Bronchial epithelial cell (primary cell): ENCODE measurements around the gene NRF1. TPM values are rescaled to one million over a fixed set of nuclear protein-coding genes. Genes with fewer than 3 reads are reported as not detected.

Experiments
- DNase-seq: peaks from one replicate; pipeline ENCODE4 v3.0.0-alpha.2; 2010; ENCODE audit warnings: low read depth
- FAIRE-seq: peaks from 2 replicates; lab custom pipeline; 2011; peaks lifted over from hg19 to GRCh38; lab: Jason Lieb, UNC
- H3K27me3 ChIP-seq: 2 replicates; pipeline ENCODE4 v1.5.1; 2011; ENCODE audit warnings: low read length; ENCODE audit not compliant: control insufficient read depth, insufficient read depth
- H3K36me3 ChIP-seq: 2 replicates; pipeline ENCODE4 v1.5.1; 2011; ENCODE audit warnings: low read length; ENCODE audit not compliant: control insufficient read depth, insufficient read depth
- H3K4me3 ChIP-seq: 2 replicates; pipeline ENCODE4 v1.5.1; 2011; ENCODE audit warnings: mild to moderate bottlenecking, low read depth, low read length, control low read depth
- total RNA-seq: library from RNA; depleted of rRNA; stranded (reverse); fragments of >200 nt; gene quantifications from 2 replicates; pipeline ENCODE4 v1.2.1, GENCODE V29; 2014
- TF ChIP-seq, protein P1 (sequence below): IDR thresholded peaks from 2 replicates; pipeline ENCODE4 v1.5.1; 2011; ENCODE audit warnings: mild to moderate bottlenecking, moderate library complexity, low read length, control low read depth, inconsistent platforms; ENCODE audit not compliant: insufficient read depth, severe bottlenecking

Gene NRF1
- total RNA-seq, 1 donor from 2014 or later: 12.1 TPM

DNA sequence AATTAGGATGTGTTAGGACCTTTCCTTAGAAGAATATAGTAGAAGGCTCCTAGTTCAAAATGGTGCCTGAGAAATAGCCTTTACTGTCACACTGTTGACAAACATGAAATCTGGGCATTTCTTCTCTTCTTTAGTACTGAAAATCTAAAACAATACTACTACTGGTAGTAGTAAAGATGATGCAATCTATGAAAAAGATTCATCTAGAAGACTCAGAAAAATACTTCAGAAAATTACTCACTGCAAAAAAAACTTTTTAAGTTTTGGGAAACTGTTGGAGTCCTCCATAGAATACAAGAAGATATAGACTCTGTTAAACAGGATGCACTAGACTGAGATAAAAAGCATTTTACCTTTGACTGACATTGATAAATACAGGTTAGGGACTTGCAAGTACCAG, 67.1 kb downstream of the NRF1 start:
- no peak for FAIRE-seq

DNA sequence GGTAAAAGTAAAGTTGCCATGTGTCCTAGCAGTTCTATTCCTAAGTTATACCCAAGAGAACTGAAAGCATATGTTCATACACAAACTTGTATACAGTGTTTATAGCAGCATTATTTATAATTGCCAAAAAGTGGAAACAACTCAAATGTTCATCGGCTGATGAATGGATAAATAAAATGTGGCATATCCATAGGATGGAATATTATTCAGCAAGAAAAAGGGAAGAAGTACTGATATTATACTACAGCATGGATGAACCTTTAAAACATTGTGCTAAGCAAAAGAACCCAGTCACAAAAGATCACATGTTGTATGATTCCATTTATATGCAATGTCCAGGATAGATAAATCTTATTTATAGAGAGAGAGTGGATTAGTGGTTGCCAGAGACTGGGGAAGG, 68.9 kb downstream of the NRF1 start:
- DNase-seq: no peak
- no peak overlapping the region for H3K4me3 ChIP-seq
- H3K36me3 ChIP-seq: peaks cover 2% of the 10 kb centered on the region
- TF ChIP-seq, protein P1, sequence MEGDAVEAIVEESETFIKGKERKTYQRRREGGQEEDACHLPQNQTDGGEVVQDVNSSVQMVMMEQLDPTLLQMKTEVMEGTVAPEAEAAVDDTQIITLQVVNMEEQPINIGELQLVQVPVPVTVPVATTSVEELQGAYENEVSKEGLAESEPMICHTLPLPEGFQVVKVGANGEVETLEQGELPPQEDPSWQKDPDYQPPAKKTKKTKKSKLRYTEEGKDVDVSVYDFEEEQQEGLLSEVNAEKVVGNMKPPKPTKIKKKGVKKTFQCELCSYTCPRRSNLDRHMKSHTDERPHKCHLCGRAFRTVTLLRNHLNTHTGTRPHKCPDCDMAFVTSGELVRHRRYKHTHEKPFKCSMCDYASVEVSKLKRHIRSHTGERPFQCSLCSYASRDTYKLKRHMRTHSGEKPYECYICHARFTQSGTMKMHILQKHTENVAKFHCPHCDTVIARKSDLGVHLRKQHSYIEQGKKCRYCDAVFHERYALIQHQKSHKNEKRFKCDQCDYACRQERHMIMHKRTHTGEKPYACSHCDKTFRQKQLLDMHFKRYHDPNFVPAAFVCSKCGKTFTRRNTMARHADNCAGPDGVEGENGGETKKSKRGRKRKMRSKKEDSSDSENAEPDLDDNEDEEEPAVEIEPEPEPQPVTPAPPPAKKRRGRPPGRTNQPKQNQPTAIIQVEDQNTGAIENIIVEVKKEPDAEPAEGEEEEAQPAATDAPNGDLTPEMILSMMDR: no peak
- no peak for FAIRE-seq
- no peaks in the 10 kb centered on the region for H3K27me3 ChIP-seq

More for the DNA sequence above, 67.1 kb downstream of the NRF1 start:
- TF ChIP-seq, protein P1: no peak
- DNase-seq: no peak
- Histone ChIP-seq H3K4me3 (no peak overlapping the region), H3K27me3 (no peaks in the 10 kb centered on the region), H3K36me3 (peaks cover 2% of the 10 kb centered on the region)

DNA sequence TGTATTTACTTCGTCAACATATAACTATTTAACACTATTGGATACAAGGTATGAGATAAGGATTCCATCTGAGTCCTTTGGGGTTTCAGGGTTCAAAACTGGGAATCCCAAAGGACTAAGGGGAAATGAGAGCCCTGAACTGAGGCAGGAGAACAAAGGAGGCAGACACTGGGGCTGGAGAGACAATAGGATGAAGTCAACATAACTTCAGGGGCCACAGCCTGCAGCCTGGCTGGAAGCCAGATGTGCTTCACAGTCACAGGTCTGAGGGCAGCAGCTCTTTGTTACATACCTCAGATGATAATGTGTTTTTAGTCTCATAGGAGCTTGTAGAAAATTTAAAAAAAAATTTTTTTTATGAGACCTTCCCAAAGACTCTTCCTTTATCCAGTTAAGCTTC, 73.3 kb downstream of the NRF1 start:
- FAIRE-seq (no peak), DNase-seq (no peak)
- Histone ChIP-seq H3K4me3 (no peak overlapping the region), H3K36me3 (no peaks in the 10 kb centered on the region), H3K27me3 (no peaks in the 10 kb centered on the region)
- TF ChIP-seq, protein P1: no peak

DNA sequence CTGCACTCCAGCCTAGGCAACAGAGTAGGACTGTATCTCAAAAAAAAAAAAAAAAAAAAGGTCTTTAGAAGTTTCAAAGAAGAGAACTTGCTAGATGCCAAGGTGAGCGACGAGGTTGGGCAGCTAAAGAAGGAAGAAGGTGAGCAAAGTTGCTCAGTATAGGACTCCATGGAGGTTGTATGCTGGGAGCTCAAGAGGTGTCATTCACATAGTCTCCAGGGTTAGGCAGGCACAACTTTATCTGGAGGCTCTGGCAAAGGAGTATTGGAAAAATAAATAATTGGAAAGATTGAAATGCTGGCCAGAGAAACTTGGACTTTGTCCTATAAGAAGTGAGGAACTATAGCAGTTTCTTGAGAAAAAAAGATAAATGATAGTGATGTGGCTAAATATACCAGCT, 74.5 kb downstream of the NRF1 start:
- Histone ChIP-seq H3K27me3 (no peaks in the 10 kb centered on the region), H3K36me3 (no peaks in the 10 kb centered on the region), H3K4me3 (no peak overlapping the region)
- no peak for FAIRE-seq
- no peak for DNase-seq
- TF ChIP-seq, protein P1: no peak

DNA sequence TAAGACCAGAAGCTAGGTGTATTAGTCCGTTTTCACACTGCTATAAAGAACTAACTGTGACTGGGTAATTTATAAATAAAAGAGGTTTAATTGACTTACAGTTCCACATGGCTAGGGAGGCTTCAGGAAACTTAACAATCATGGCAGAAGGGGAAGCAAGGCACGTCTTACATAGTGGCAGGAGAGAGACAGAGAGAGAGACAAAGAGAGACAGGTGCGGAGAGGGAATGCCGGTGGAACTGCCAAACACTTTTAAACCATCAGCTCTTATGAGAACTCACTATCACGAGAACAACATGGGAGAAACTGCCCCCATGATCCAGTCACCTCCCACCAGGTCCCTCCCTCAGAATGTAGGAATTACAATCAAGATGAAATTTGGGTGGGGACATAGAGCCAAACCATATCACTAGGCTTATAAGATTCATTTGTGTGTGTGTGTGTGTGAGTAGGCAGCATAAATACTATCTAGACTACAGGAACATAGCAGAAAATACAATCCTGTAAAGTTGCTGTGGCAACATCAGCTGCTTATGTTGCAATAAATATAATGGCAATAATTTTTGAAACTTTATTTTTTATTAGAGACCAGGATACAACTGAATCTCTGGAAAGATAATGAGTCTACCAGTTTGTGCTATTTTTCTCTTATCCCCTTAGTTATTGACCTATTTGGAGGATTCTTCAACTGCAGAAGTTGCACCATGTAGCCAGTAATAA, 77.1 kb downstream of the NRF1 start:
- H3K4me3 ChIP-seq: no peak overlapping the region
- DNase-seq (no peak), FAIRE-seq (no peak)
- H3K27me3 ChIP-seq: no peaks in the 10 kb centered on the region
- no peaks in the 10 kb centered on the region for H3K36me3 ChIP-seq
- TF ChIP-seq, protein P1: no peak
